Measurements from ENCODE around the gene C2CD4C. TPM values are rescaled to one million over a fixed set of nuclear protein-coding genes. Genes with fewer than 3 reads are reported as not detected.
"Not testable (repeated sequence)": the region's sequence is repeated elsewhere in the genome, so short reads cannot be mapped to it uniquely, and the experiment has no call there.

Gene C2CD4C
- total RNA-seq, 5 donors from 2014 or later (not counting 1 experiment from before 2014, with no cell fraction given), result 0.06 TPM; not detected in 4

- POLR2A ChIA-PET, result no interaction called here
Observed at GRCh38 chr19:455031-455705, 46.2 kb upstream of the C2CD4C start.

DNA sequence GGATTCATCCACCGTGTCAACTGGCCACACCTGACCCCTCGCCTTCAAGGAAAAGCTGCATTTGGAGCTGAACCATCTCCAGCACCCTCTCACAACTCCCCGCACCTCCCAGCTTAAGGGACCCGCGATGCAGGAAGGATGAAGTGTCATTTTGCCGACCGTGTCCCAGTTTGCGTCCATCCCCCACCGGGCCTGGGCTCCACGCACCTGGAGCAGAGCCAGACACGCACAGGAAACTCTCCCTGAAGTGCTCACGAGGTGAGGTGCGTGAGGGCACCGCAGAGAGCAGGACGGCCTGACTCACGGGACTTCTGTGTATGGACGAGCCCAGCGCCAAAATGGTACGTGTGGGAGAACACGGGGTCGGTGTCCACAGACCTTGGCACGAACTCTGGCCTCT is 44.7 kb upstream of the C2CD4C start:
- WGBS (ENCODE audit: insufficient coverage), result 92% methylated on average over 21 of the region's 22 CpGs
- Histone ChIP-seq H3K27ac (ENCODE audit: low read length) (no peak overlapping the region), H3K36me3 (ENCODE audit: control insufficient read depth in 2 of 2, extremely low read depth in 1 of 2, insufficient read depth in 1 of 2, low read length in 1 of 2) (no peaks in the 10 kb centered on the region), H3K4me3 (ENCODE audit: control insufficient read depth in 1 of 2, extremely low read depth in 1 of 2, low read length in 1 of 2) (no peak overlapping the region), H3K9me3 (no peaks in the 10 kb centered on the region), H3K27me3 (replicated peaks in 1 of 2; ENCODE audit: control insufficient read depth in 2 of 2, extremely low read depth in 1 of 2, insufficient read depth in 2 of 2, low read length in 1 of 2) (peaks cover 0 to 29% of the 10 kb centered on the region in 2 experiments), H3K4me1 (ENCODE audit: control insufficient read depth in 1 of 2, extremely low read depth in 1 of 2, insufficient read depth in 2 of 2, low read length in 2 of 2) (no peaks in the 10 kb centered on the region)
- H3K36me3 Mint-ChIP-seq, result no peaks in the 10 kb centered on the region
- H3K9me3 Mint-ChIP-seq, result no peaks in the 10 kb centered on the region
- POLR2A ChIA-PET, result no interaction called here
- no peak overlapping the region for H3K27ac Mint-ChIP-seq
- H3K4me1 Mint-ChIP-seq, result peaks cover 0 to 5% (median 0%) of the 10 kb centered on the region in 3 donors
- ATAC-seq (replicated peaks in 1 of 4) (no peak), DNase-seq (no peak)
- CTCF ChIA-PET, result no interaction called here
- peaks cover 0 to 9% of the 10 kb centered on the region in 2 donors for H3K27me3 Mint-ChIP-seq
- H3K4me3 Mint-ChIP-seq, result no peak overlapping the region

More at GRCh38 chr19:455031-455705, 46.2 kb upstream of the C2CD4C start:
- Mint-ChIP-seq H3K4me3 (no peak overlapping the region), H3K27me3 (peaks cover 0 to 15% of the 10 kb centered on the region in 2 donors), H3K27ac (no peak overlapping the region), H3K4me1 (peaks cover 0 to 10% (median 6%) of the 10 kb centered on the region in 3 donors), H3K36me3 (no peaks in the 10 kb centered on the region), H3K9me3 (no peaks in the 10 kb centered on the region)
- ATAC-seq (replicated peaks in 1 of 4) (no peak), DNase-seq (no peak)
- peaks cover 3 to 43% of the 10 kb centered on the region in 2 experiments for H3K27me3 ChIP-seq (replicated peaks in 1 of 2; ENCODE audit: control insufficient read depth in 2 of 2, extremely low read depth in 1 of 2, insufficient read depth in 2 of 2, low read length in 1 of 2)
- peaks cover 0 to 5% of the 10 kb centered on the region in 2 experiments for H3K4me1 ChIP-seq (ENCODE audit: control insufficient read depth in 1 of 2, extremely low read depth in 1 of 2, insufficient read depth in 2 of 2, low read length in 2 of 2)
- WGBS (ENCODE audit: insufficient coverage), result 93% methylated on average over 31 of the region's 39 CpGs
- no peak overlapping the region for H3K4me3 ChIP-seq (ENCODE audit: control insufficient read depth in 1 of 2, extremely low read depth in 1 of 2, low read length in 1 of 2)
- no peak overlapping the region for H3K27ac ChIP-seq (ENCODE audit: low read length)
- no peaks in the 10 kb centered on the region for H3K36me3 ChIP-seq (ENCODE audit: control insufficient read depth in 2 of 2, extremely low read depth in 1 of 2, insufficient read depth in 1 of 2, low read length in 1 of 2)
- H3K9me3 ChIP-seq, result no peaks in the 10 kb centered on the region
- CTCF ChIA-PET, result no interaction called here

GRCh38 chr19:452829-453228 is 43.9 kb upstream of the C2CD4C start:
- no peaks in the 10 kb centered on the region for H3K4me1 ChIP-seq (ENCODE audit: control insufficient read depth in 1 of 2, extremely low read depth in 1 of 2, insufficient read depth in 2 of 2, low read length in 2 of 2)
- Mint-ChIP-seq H3K4me3 (no peak overlapping the region), H3K9me3 (no peaks in the 10 kb centered on the region), H3K36me3 (no peaks in the 10 kb centered on the region), H3K4me1 (peaks cover 0 to 5% (median 0%) of the 10 kb centered on the region in 3 donors), H3K27me3 (peaks cover 0 to 9% of the 10 kb centered on the region in 2 donors), H3K27ac (no peak overlapping the region)
- H3K27me3 ChIP-seq (replicated peaks in 1 of 2; ENCODE audit: control insufficient read depth in 2 of 2, extremely low read depth in 1 of 2, insufficient read depth in 2 of 2, low read length in 1 of 2), result peaks cover 0 to 23% of the 10 kb centered on the region in 2 experiments
- no peak overlapping the region for H3K27ac ChIP-seq (ENCODE audit: low read length)
- ATAC-seq (replicated peaks in 1 of 4) (no peak), DNase-seq (no peak)
- no peaks in the 10 kb centered on the region for H3K9me3 ChIP-seq
- H3K36me3 ChIP-seq (ENCODE audit: control insufficient read depth in 2 of 2, extremely low read depth in 1 of 2, insufficient read depth in 1 of 2, low read length in 1 of 2), result no peaks in the 10 kb centered on the region
- whole genome bisulfite sequencing (ENCODE audit: insufficient coverage), result 89% methylated on average over 15 of the region's 16 CpGs
- ChIA-PET CTCF (no interaction called here), POLR2A (no interaction called here)
- H3K4me3 ChIP-seq (ENCODE audit: control insufficient read depth in 1 of 2, extremely low read depth in 1 of 2, low read length in 1 of 2), result no peak overlapping the region

DNA sequence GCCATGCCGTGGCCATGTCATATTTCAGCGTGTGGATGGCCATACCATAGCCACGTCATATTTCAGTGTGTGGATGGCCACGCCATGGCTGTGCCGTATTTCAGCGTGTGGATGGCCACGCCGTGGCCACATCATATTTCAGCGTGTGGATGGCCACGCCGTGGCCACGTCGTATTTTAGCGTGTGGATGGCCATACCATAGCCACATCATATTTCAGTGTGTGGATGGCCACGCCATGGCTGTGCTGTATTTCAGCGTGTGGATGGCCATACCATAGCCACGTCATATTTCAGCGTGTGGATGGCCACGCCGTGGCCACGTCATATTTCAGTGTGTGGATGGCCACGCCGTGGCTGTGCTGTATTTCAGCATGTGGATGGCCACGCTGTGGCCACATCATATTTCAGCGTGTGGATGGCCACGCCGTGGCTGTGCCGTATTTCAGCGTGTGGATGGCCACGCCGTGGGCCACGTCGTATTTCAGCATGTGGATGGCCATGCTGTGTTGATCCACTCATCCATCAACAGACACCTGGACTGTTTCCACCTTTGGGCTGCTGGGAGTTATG is 42.0 kb upstream of the C2CD4C start:
- H3K36me3 ChIP-seq (ENCODE audit: control insufficient read depth in 2 of 2, extremely low read depth in 1 of 2, insufficient read depth in 1 of 2, low read length in 1 of 2); H3K4me1 ChIP-seq (ENCODE audit: control insufficient read depth in 1 of 2, extremely low read depth in 1 of 2, insufficient read depth in 2 of 2, low read length in 2 of 2); CTCF ChIA-PET; H3K27me3 Mint-ChIP-seq; H3K9me3 ChIP-seq; H3K4me1 Mint-ChIP-seq; H3K4me3 Mint-ChIP-seq; H3K36me3 Mint-ChIP-seq; H3K9me3 Mint-ChIP-seq; DNase-seq; ATAC-seq (replicated peaks in 1 of 4); POLR2A ChIA-PET; H3K27ac ChIP-seq (ENCODE audit: low read length); H3K4me3 ChIP-seq (ENCODE audit: control insufficient read depth in 1 of 2, extremely low read depth in 1 of 2, low read length in 1 of 2); H3K27ac Mint-ChIP-seq: not testable (repeated sequence)
- 96% methylated on average over 27 of the region's 33 CpGs for WGBS (ENCODE audit: insufficient coverage)
- H3K27me3 ChIP-seq (replicated peaks in 1 of 2; ENCODE audit: control insufficient read depth in 2 of 2, extremely low read depth in 1 of 2, insufficient read depth in 2 of 2, low read length in 1 of 2), result peaks cover 0 to 17% of the 10 kb centered on the region in 2 experiments

DNA sequence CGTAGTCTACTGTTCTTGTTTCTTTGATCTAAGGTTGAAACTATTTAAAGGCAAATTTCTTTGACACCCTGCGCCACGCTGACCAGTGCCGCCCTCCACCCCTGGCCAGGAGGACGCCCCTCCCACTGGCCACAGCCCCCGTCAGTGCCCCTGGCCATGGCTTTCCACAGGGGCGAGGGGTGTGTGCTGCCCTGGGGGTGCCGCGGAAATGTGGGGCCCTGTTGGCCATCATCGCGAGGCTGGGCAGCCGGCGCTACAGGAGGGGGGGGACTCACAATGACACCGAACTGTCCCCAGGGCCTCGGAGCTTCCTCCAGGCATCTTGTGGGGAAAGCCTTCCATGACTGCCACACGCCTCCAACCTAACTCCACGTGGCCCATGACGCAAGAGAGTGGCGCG is 41.0 kb upstream of the C2CD4C start:
- Mint-ChIP-seq H3K27me3 (no peaks in the 10 kb centered on the region), H3K4me1 (no peaks in the 10 kb centered on the region), H3K4me3 (no peak overlapping the region), H3K27ac (no peak overlapping the region), H3K9me3 (no peaks in the 10 kb centered on the region), H3K36me3 (no peaks in the 10 kb centered on the region)
- Histone ChIP-seq H3K27ac (ENCODE audit: low read length) (no peak overlapping the region), H3K9me3 (no peaks in the 10 kb centered on the region), H3K4me3 (ENCODE audit: control insufficient read depth in 1 of 2, extremely low read depth in 1 of 2, low read length in 1 of 2) (no peak overlapping the region), H3K4me1 (ENCODE audit: control insufficient read depth in 1 of 2, extremely low read depth in 1 of 2, insufficient read depth in 2 of 2, low read length in 2 of 2) (no peaks in the 10 kb centered on the region), H3K36me3 (ENCODE audit: control insufficient read depth in 2 of 2, extremely low read depth in 1 of 2, insufficient read depth in 1 of 2, low read length in 1 of 2) (no peaks in the 10 kb centered on the region), H3K27me3 (replicated peaks in 1 of 2; ENCODE audit: control insufficient read depth in 2 of 2, extremely low read depth in 1 of 2, insufficient read depth in 2 of 2, low read length in 1 of 2) (peaks cover 0 to 11% of the 10 kb centered on the region in 2 experiments)
- ChIA-PET POLR2A (no interaction called here), CTCF (no interaction called here)
- 90% methylated on average over 16 of the region's 20 CpGs for WGBS (ENCODE audit: insufficient coverage)
- DNase-seq, result no peak
- no peak for ATAC-seq (replicated peaks in 1 of 4)

- ATAC-seq (replicated peaks in 1 of 4) (no peak), DNase-seq (no peak)
- CTCF ChIA-PET, result no interaction called here
- Histone ChIP-seq H3K36me3 (ENCODE audit: control insufficient read depth in 2 of 2, extremely low read depth in 1 of 2, insufficient read depth in 1 of 2, low read length in 1 of 2) (no peaks in the 10 kb centered on the region), H3K27me3 (replicated peaks in 1 of 2; ENCODE audit: control insufficient read depth in 2 of 2, extremely low read depth in 1 of 2, insufficient read depth in 2 of 2, low read length in 1 of 2) (peaks cover 0 to 14% of the 10 kb centered on the region in 2 experiments), H3K9me3 (no peaks in the 10 kb centered on the region), H3K4me3 (ENCODE audit: control insufficient read depth in 1 of 2, extremely low read depth in 1 of 2, low read length in 1 of 2) (no peak overlapping the region), H3K27ac (ENCODE audit: low read length) (no peak overlapping the region), H3K4me1 (ENCODE audit: control insufficient read depth in 1 of 2, extremely low read depth in 1 of 2, insufficient read depth in 2 of 2, low read length in 2 of 2) (no peaks in the 10 kb centered on the region)
- no peaks in the 10 kb centered on the region for H3K4me1 Mint-ChIP-seq
- POLR2A ChIA-PET, result no interaction called here
- no peak overlapping the region for H3K4me3 Mint-ChIP-seq
- WGBS (ENCODE audit: insufficient coverage), result 43% methylated on average over 23 of the region's 31 CpGs
- H3K9me3 Mint-ChIP-seq, result no peaks in the 10 kb centered on the region
- no peak overlapping the region for H3K27ac Mint-ChIP-seq
- no peaks in the 10 kb centered on the region for H3K36me3 Mint-ChIP-seq
- peaks cover 0 to 2% of the 10 kb centered on the region in 2 donors for H3K27me3 Mint-ChIP-seq
Observed at GRCh38 chr19:447816-448560, 39.0 kb upstream of the C2CD4C start.

Measured in T-cell (primary cell).